Stomach (tissue), 4 donors: ENCODE results near the gene NTRK3.

Experiments
- CTCF ChIP-seq, 7 experiments: fragments of 450-650 bp in 4 of 7; fragments of 200-600 bp in 3 of 7; sonication (generic) in 3 of 7; IDR thresholded peaks; one replicate each; pipeline ENCODE4 v1.5.1; 2016 to 2019; ENCODE audit warnings: antibody characterized with exemption in 7 of 7, control low read depth in 2 of 7, mild to moderate bottlenecking in 1 of 7
- EP300 ChIP-seq: sonication (generic); formaldehyde crosslinking; IDR thresholded peaks from one replicate; pipeline ENCODE4 v1.6.1; 2017; ENCODE audit warnings: antibody characterized with exemption
- POLR2A ChIP-seq, 4 donors: fragments of 450-650 bp; IDR thresholded peaks; one replicate each; pipeline ENCODE4 v1.6.1; 2016; ENCODE audit warnings: antibody characterized with exemption in 4 of 4, control low read depth in 2 of 4, mild to moderate bottlenecking in 1 of 4, moderate library complexity in 1 of 4

GRCh38 chr15:88220443-88221335 is 35.9 kb downstream of the NTRK3 start:
- TF ChIP-seq CTCF (IDR thresholded peaks at IDR 0.05) (no peak), EP300 (no peak), POLR2A (IDR thresholded peaks at IDR 0.05) (no peak)
